ENCODE results near the gene RACK1. TPM values are rescaled to one million over a fixed set of nuclear protein-coding genes. Genes with fewer than 3 reads are reported as not detected.

RACK1 gene
- polyA plus RNA-seq, 2 of the 4 experiments (the other 2 are of a cell fraction), result 2,590 to 3,139 TPM

DNA sequence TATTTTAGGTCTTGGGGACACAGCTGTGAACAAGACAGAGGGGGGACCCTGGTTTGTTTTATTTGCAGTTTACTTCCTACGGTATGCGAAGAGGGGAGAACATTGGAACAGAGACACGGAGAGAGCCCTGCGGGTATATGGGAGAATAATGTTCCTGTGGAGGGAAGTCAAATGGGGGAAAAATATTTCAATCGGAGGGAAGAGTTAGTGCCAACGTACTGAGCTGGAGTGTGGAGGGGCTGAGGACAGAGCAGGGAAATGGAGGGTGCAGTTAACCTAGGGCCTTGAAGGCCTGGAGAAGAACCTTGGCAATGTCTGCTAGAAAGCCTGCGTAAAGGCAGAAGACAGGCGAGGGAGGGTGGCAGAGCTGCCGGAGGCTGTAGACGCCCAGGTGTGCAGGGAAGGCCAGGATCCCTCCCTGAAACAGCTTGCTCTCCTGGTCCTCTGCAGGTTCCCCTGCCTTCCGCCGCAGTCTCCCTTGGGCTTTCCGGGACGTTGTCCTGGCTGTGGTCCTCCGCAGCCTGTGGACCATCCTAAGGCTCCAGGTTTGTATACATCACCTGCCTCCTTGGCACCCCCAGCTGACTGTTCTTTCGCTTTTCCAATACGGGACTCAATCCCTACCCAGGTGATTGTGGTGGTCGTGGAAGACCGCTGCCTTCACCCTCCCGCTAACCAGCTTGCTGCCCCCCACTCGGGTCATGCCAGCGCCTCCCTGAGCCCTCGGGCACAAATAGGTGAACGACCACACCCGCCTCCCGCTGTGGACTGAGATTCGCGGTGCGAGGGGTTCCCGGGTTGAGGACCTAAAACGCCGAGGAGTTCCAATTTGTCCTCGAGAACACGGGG, 1.9 kb upstream of the RACK1 start:
- no peak for TF ChIP-seq KDM5A (IDR thresholded peaks at IDR 0.05)
- no peak for TF ChIP-seq ZC3H11A (IDR thresholded peaks at IDR 0.05)
- 0 out of 2 replicates have a peak, but pooled peaks have one; percentile 44 for TF ChIP-seq HOXA7 (CRISPR knock-in tag; IDR thresholded peaks at IDR 0.05)
- TF ChIP-seq HOXB5 (CRISPR knock-in tag; IDR thresholded peaks at IDR 0.05), result 0 out of 2 replicates have a peak, but pooled peaks have one; percentile 18
- TF ChIP-seq, protein P1, sequence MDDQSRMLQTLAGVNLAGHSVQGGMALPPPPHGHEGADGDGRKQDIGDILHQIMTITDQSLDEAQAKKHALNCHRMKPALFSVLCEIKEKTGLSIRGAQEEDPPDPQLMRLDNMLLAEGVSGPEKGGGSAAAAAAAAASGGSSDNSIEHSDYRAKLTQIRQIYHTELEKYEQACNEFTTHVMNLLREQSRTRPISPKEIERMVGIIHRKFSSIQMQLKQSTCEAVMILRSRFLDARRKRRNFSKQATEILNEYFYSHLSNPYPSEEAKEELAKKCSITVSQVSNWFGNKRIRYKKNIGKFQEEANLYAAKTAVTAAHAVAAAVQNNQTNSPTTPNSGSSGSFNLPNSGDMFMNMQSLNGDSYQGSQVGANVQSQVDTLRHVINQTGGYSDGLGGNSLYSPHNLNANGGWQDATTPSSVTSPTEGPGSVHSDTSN (IDR thresholded peaks at IDR 0.05), result peak; percentile 52; the same call in 1 of the 2 replicates
- TF ChIP-seq GATA3 (IDR thresholded peaks at IDR 0.05; ENCODE audit: borderline replicate concordance), result 0 out of 2 replicates have a peak, but pooled peaks have one; percentile 36
- WGBS (ENCODE audit: missing lambda C conversion rate), result 36% methylated on average over 32 of the region's 34 CpGs
- ATAC-seq (peak in 1 of 2 experiments; percentile 0; a peak in 3 of 6 replicates), DNase-seq (ENCODE audit: low read depth in 1 of 2, low spot score in 1 of 2) (no peak), FAIRE-seq (no peak)
- Histone ChIP-seq H3K9me3 (no peaks in the 10 kb centered on the region), H3K27ac (peak overlapping the region; percentile 91 to 97), H3K4me3 (peak overlapping the region; percentile 94), H3K4me1 (peaks cover 58% of the 10 kb centered on the region), H3K4me2 (peak overlapping the region; percentile 86)
- CTCF ChIA-PET, result interaction anchor here (0.5 to 0.6 kb wide), 2 partner anchors 17 to 308 kb away, joined by 4 read pairs; no protein-coding TSS in a partner anchor
- POLR2A ChIA-PET, result interaction anchor here (0.8 to 2.2 kb wide), 2 partner anchors 11 to 22 kb away, joined by 3 to 14 read pairs; partner anchors contain the start of gene TRIM41

DNA sequence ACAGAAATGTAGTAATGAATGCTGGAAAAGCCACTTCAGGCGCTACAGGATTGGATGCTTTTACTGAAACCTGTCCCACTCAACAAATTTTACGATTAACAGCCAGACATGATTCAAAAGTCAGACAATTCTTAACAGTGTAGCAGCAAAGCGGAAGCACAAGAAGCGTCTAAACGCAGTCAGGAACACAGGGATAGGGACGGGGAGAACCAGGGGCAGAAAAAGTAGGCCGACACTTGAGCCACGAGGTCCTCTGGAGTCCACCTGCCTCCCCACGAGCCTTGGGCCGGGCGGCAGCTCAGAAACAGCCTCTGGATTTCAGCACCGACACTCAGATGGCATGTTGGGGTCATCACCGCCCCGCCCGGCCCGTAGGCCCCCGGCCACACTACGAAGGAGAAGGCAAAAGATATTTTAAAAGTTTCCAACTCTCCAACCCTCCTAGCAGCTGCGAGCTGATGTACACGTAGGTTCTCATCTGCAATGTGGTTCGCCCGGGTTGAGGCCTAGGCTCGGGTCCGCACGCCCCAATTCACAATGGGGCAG, 615 bp downstream of the RACK1 start:
- under 1% methylated on average over 25 of the region's 25 CpGs for WGBS (ENCODE audit: missing lambda C conversion rate)
- ATAC-seq, result no peak

More for the DNA sequence above, 615 bp downstream of the RACK1 start:
- no peak for DNase-seq (ENCODE audit: low read depth in 1 of 2, low spot score in 1 of 2)
- no peak for TF ChIP-seq ZNF302 (CRISPR knock-in tag; IDR thresholded peaks at IDR 0.05)
- TF ChIP-seq, protein P2, sequence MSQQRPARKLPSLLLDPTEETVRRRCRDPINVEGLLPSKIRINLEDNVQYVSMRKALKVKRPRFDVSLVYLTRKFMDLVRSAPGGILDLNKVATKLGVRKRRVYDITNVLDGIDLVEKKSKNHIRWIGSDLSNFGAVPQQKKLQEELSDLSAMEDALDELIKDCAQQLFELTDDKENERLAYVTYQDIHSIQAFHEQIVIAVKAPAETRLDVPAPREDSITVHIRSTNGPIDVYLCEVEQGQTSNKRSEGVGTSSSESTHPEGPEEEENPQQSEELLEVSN (IDR thresholded peaks at IDR 0.05; ENCODE audit: borderline replicate concordance, low read depth), result 0 out of 2 replicates have a peak, but pooled peaks have one; percentile 1
- TF ChIP-seq, protein P3, sequence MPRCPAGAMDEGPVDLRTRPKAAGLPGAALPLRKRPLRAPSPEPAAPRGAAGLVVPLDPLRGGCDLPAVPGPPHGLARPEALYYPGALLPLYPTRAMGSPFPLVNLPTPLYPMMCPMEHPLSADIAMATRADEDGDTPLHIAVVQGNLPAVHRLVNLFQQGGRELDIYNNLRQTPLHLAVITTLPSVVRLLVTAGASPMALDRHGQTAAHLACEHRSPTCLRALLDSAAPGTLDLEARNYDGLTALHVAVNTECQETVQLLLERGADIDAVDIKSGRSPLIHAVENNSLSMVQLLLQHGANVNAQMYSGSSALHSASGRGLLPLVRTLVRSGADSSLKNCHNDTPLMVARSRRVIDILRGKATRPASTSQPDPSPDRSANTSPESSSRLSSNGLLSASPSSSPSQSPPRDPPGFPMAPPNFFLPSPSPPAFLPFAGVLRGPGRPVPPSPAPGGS (IDR thresholded peaks at IDR 0.05), result no peak
- TF ChIP-seq, protein P1 (IDR thresholded peaks at IDR 0.05), result no peak
- TF ChIP-seq FOSL2 (IDR thresholded peaks at IDR 0.05), result no peak
- TF ChIP-seq FOSL2 (CRISPR knock-in tag; IDR thresholded peaks at IDR 0.05), result no peak
- TF ChIP-seq, protein P4, sequence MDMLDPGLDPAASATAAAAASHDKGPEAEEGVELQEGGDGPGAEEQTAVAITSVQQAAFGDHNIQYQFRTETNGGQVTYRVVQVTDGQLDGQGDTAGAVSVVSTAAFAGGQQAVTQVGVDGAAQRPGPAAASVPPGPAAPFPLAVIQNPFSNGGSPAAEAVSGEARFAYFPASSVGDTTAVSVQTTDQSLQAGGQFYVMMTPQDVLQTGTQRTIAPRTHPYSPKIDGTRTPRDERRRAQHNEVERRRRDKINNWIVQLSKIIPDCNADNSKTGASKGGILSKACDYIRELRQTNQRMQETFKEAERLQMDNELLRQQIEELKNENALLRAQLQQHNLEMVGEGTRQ (IDR thresholded peaks at IDR 0.05), result 0 out of 2 replicates have a peak, but pooled peaks have one; percentile 3
- no peak for TF ChIP-seq MAFK (IDR thresholded peaks at IDR 0.05; ENCODE audit: partially characterized antibody)
- TF ChIP-seq CHD2 (IDR thresholded peaks at IDR 0.05; ENCODE audit: low read length, partially characterized antibody), result no peak
- no peak for TF ChIP-seq BHLHE40 (IDR thresholded peaks at IDR 0.05; ENCODE audit: low read depth, low read length)
- TF ChIP-seq, protein P5, sequence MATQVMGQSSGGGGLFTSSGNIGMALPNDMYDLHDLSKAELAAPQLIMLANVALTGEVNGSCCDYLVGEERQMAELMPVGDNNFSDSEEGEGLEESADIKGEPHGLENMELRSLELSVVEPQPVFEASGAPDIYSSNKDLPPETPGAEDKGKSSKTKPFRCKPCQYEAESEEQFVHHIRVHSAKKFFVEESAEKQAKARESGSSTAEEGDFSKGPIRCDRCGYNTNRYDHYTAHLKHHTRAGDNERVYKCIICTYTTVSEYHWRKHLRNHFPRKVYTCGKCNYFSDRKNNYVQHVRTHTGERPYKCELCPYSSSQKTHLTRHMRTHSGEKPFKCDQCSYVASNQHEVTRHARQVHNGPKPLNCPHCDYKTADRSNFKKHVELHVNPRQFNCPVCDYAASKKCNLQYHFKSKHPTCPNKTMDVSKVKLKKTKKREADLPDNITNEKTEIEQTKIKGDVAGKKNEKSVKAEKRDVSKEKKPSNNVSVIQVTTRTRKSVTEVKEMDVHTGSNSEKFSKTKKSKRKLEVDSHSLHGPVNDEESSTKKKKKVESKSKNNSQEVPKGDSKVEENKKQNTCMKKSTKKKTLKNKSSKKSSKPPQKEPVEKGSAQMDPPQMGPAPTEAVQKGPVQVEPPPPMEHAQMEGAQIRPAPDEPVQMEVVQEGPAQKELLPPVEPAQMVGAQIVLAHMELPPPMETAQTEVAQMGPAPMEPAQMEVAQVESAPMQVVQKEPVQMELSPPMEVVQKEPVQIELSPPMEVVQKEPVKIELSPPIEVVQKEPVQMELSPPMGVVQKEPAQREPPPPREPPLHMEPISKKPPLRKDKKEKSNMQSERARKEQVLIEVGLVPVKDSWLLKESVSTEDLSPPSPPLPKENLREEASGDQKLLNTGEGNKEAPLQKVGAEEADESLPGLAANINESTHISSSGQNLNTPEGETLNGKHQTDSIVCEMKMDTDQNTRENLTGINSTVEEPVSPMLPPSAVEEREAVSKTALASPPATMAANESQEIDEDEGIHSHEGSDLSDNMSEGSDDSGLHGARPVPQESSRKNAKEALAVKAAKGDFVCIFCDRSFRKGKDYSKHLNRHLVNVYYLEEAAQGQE (IDR thresholded peaks at IDR 0.05), result no peak
- POLR2A ChIA-PET, result interaction anchor here (1.1 to 3.1 kb wide), 4 partner anchors 19 to 58 kb away, joined by 3 to 9 read pairs (median 7); partner anchors contain the start of gene TRIM41
- peak overlapping the region; percentile 90 for H3K4me2 ChIP-seq
- no peaks in the 10 kb centered on the region for H3K9me3 ChIP-seq
- H3K4me3 ChIP-seq, result peak overlapping the region; percentile 82
- H3K27ac ChIP-seq, result peak overlapping the region; percentile 91 to 97
- CTCF ChIA-PET, result interaction anchor here (1.2 kb wide), 1 partner anchor 15 kb away, joined by 3 read pairs; no protein-coding TSS in a partner anchor
- H3K4me1 ChIP-seq, result peaks cover 50% of the 10 kb centered on the region
- FAIRE-seq, result no peak

All from A549 (cell line).